AG04449 (cell line): ENCODE data around the gene GPANK1.

Source experiments
- CTCF ChIA-PET: fragments of 350-600 bp; formaldehyde crosslinking; extraction: SDS; loops from one replicate; lab custom pipeline; 2021; ENCODE audit warnings: antibody characterized with exemption; lab: Yijun Ruan, JAX
- POLR2A ChIA-PET: fragments of 400-600, 350-600 bp; formaldehyde crosslinking; extraction: SDS; loops from one replicate; lab custom pipeline; 2020; ENCODE audit warnings: antibody characterized with exemption, inconsistent platforms; lab: Yijun Ruan, JAX
- DNase-seq: peaks from one replicate; pipeline ENCODE4 v3.0.0-alpha.2; 2010; ENCODE audit warnings: low read depth, low spot score
- H3K4me3 ChIP-seq: 2 replicates; pipeline ENCODE4 v1.5.1; 2011; ENCODE audit warnings: low read depth, mild to moderate bottlenecking, control low read depth, low read length
- TF ChIP-seq, protein P1 (sequence below): IDR thresholded peaks from one replicate; pipeline ENCODE4 v1.5.1; 2011; ENCODE audit warnings: mild to moderate bottlenecking, moderate library complexity, low read length, control low read depth, inconsistent platforms; ENCODE audit not compliant: insufficient read depth; ENCODE audit errors: missing control alignments

Gene GPANK1

DNA sequence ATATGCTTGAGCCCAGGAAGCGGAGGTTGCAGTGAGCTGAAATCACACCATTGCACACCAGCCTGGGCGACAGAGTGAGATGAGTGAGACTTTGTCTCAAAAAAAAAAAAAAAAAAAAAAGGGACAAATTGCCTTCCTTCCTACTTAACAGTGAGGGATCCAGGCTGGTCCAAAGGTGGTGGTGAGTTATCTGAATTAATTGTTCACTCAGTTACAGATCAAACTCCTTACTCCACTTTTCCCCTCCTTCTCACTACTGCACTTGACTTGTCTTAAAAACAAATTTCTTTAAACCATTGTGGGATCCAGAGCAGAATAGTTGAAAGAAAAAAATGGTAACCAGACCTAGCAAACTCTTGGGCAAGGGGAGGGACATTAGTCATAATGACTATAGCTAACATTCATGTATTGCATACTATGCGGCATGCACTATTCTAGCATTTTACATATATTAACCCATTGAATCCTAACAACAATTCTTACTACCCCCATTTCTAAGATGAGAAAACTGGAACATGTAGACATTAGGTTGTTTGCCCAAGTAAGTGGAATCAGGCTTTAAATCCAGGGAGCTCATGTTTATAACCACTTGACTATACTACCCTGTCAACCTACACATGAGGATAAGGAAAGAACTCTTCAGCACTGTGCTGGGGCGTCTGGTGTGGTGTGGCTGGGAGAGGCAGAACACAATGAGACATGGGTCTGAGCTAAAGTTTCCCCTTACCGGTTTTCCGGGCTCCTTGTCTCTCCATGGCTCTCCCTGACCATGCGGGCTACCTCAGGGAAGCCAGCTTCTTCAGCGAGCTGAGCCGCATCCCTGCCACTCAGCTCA, 1.5 kb downstream of the GPANK1 start:
- DNase-seq = no peak
- POLR2A ChIA-PET = interaction anchor here (1.1 to 3.5 kb wide), 2 partner anchors 10 to 26 kb away, joined by 3 to 31 read pairs; partner anchors contain the start of gene BAG6
- H3K4me3 ChIP-seq = peak overlapping the region; percentile 98
- CTCF ChIA-PET = interaction anchor here (0.6 to 2.2 kb wide), 5 partner anchors 11 to 225 kb away, joined by 3 to 19 read pairs (median 4); partner anchors contain the start of genes BAG6, LY6G5C and MSH5
- TF ChIP-seq, protein P1, sequence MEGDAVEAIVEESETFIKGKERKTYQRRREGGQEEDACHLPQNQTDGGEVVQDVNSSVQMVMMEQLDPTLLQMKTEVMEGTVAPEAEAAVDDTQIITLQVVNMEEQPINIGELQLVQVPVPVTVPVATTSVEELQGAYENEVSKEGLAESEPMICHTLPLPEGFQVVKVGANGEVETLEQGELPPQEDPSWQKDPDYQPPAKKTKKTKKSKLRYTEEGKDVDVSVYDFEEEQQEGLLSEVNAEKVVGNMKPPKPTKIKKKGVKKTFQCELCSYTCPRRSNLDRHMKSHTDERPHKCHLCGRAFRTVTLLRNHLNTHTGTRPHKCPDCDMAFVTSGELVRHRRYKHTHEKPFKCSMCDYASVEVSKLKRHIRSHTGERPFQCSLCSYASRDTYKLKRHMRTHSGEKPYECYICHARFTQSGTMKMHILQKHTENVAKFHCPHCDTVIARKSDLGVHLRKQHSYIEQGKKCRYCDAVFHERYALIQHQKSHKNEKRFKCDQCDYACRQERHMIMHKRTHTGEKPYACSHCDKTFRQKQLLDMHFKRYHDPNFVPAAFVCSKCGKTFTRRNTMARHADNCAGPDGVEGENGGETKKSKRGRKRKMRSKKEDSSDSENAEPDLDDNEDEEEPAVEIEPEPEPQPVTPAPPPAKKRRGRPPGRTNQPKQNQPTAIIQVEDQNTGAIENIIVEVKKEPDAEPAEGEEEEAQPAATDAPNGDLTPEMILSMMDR = no peak

DNA sequence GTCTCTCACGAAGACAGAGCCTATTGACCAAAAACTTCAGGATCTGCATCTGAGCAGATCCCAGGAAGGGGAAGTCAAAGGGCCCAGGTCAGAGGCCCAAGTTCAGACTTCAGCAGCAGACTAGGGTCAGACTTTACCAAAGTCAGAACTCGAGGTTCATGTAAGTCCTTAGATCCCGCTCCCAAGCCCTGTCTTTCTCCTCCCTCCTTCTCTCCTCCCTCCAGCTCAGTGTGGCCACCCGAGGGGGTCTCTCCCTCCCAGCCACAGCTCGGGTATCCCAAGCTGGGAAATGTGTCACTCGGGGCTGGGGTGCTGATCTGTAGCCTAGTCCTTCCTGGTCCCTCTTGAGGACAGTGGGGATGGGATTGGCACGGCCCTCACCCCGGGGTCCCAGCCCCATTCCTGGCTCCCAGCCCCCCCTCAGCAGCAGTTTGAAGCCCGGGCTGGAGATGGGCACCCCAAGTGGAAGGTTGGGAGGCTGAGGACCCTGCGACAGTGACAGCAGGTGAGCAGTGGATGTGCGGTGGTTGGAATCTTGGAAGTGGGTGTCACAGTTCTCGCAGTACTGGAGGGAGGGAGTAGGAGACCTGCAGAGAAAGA, 2.6 kb downstream of the GPANK1 start:
- TF ChIP-seq, protein P1 = no peak
- no peak overlapping the region for H3K4me3 ChIP-seq
- no peak for DNase-seq
- CTCF ChIA-PET = interaction anchor here (0.7 to 3.1 kb wide), 2 partner anchors 11 to 34 kb away, joined by 3 to 13 read pairs; partner anchors contain the start of gene BAG6
- POLR2A ChIA-PET = interaction anchor here (0.9 kb wide), 1 partner anchor 10 kb away, joined by 5 read pairs; the partner anchor contains the start of gene BAG6

DNA sequence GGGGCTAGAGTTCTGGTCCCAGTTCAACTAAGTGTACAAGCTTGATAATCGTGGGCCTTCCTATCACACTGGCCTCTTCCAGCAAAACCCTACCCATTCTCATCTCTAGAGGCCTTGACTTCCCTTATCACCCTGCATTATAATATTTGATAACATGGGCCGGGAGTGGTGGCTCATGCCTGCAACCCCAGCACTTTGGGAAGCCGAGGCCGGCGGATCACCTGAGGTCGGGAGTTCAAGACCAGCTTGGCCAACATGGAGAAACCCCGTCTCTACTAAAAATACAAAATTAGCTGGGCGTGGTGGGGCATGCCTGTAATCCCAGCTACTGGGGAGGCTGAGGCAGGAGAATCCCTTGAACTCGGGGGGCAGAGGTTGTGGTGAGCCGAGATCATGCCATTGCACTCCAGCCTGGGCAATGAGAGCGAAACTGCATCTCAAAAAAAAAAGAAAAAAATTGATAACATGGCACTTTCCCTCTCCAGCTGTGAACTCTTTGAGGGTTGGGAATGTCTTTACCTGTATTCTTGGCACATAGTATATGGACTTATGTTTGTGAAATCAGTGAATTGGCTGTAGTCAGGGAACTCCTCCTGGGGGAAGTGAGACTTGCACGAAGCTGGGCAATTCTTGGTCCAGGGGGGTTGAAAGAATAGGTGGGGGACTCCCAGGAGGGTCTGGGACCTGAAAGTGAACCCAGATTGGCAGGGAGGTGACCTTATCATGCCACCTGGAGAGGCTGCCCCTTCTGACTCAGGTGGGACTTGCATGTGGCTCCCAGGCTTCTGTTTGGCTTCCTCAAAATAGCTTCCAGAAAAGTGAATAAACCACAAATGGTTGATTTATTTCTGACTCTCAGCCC, 3.3 kb downstream of the GPANK1 start:
- ChIA-PET CTCF (interaction anchor here (0.6 to 3.1 kb wide), 9 partner anchors 8 to 168 kb away, joined by 3 to 13 read pairs (median 3); partner anchors contain the start of genes BAG6, LY6G5B and LY6G5C), POLR2A (interaction anchor here (0.7 to 1.7 kb wide), 7 partner anchors 9 to 166 kb away, joined by 3 to 15 read pairs (median 4); partner anchors contain the start of genes BAG6, CLIC1, HSPA1B and LSM2)
- TF ChIP-seq, protein P1 = no peak
- no peak overlapping the region; the same call in 1 of the 2 replicates for H3K4me3 ChIP-seq
- DNase-seq = no peak

DNA sequence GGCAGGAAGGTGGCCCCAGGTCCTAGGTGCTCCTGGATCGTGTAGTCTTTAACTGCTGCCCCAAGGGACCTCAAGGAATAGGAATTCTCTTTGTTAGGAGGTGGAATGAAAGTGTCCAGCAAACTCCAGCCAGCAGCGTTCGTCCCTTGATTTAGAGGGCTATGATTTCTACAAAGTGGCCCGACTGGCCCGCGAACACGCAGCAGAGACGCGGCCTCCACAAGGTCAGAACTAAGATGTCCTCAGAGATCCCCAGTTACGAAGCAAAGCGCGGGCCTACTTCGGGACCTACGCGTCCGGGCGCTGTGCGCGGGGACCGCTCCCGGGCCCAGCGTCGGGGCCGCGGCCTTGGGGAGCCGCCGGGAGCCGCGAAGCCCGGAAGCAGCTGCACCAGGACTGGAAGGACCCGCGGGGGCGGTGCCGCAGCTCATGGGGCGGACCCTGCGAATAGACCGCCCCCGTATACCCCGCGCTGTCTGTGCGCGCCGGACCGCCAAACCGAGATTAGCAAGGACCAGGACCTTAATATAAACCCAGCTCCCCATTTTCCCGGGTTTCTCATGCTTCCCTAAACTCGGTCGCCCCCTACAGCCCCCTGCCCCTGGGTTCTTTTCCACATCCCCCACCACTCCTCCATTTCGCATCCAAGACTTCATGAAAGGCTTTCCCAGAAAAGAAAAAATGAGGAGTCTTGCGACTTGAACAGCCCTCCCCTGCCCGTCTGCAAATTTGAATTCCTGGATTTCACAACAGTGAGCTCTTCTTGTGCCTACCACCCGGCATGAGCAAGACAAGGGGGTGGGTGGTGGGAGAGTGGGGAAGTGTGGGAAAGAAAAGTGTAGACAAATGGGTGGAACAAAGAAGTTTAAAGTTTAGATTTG, 4.2 kb downstream of the GPANK1 start, which contains the start of gene C6orf47:
Gene C6orf47, minus strand, starts transcription at position 398 of the 881 bp plus-strand sequence. CDS start 831 bp downstream, outside the sequence.
- TF ChIP-seq, protein P1 = no peak
- ChIA-PET CTCF (interaction anchor here (0.6 to 3.1 kb wide), 10 partner anchors 9 to 203 kb away, joined by 3 to 13 read pairs (median 3); partner anchors contain the start of genes BAG6, LY6G5B and LY6G5C), POLR2A (interaction anchor here (0.6 to 1.7 kb wide), 7 partner anchors 9 to 167 kb away, joined by 3 to 15 read pairs (median 4); partner anchors contain the start of genes BAG6, CLIC1, HSPA1B and LSM2)
- no peak for DNase-seq
- H3K4me3 ChIP-seq = peak within 1 kb of the TSS; percentile 86
